Choroid plexus epithelial cell (primary cell): ENCODE results near the gene SPIN2B.
"Not testable (repeated sequence)": the region's sequence is repeated elsewhere in the genome, so short reads cannot be mapped to it uniquely, and the experiment has no call there.

Source experiments
- DNase-seq: peaks from one replicate; pipeline ENCODE4 v3.0.0-alpha.2; 2010; ENCODE audit warnings: low read depth
- H3K4me3 ChIP-seq: 2 replicates; pipeline ENCODE4 v1.5.1; 2011; ENCODE audit warnings: low read depth, mild to moderate bottlenecking, control low read depth, low read length, moderate library complexity
- TF ChIP-seq, protein P1 (sequence below): conservative IDR thresholded peaks from 2 replicates; pipeline ENCODE4 v1.5.1; 2011; ENCODE audit warnings: low read depth, mild to moderate bottlenecking, control low read depth, inconsistent platforms, low read length, moderate library complexity

Gene SPIN2B

DNA sequence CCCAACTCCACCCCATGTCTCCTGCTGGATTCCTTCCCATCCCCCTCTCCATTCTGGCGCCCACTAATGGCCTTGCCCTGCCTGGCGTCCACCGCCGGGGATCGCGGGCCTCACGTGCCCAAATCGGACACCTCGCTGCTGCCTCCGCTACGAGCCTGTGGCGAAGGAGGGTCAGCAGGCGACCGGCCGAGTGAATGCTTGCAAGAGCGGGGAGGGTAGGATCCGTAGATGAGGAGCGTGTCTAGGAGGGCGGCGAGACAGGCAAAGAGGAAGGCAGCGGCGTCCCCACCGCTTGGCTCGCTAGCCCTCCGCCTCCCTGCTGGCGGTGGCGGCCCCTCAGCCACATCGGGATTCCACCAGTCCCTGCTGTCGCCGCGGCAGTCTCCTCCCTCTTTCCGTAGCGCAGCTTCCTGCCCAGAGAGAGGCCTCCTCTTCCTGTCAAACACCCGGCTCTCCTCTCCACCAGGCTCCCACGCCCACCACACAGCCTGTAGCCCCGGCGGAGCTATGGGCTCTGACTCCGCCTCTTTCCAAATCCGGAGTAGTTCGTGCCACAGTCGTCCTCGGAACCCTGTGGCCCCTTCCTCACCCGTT, at the start of gene SPIN2B:
Gene SPIN2B (minus strand): TSS at position 387 of the 594 bp plus-strand sequence.
- peak; percentile 71 for DNase-seq
- peak within 1 kb of the TSS; percentile 78 for H3K4me3 ChIP-seq
- TF ChIP-seq, protein P1, sequence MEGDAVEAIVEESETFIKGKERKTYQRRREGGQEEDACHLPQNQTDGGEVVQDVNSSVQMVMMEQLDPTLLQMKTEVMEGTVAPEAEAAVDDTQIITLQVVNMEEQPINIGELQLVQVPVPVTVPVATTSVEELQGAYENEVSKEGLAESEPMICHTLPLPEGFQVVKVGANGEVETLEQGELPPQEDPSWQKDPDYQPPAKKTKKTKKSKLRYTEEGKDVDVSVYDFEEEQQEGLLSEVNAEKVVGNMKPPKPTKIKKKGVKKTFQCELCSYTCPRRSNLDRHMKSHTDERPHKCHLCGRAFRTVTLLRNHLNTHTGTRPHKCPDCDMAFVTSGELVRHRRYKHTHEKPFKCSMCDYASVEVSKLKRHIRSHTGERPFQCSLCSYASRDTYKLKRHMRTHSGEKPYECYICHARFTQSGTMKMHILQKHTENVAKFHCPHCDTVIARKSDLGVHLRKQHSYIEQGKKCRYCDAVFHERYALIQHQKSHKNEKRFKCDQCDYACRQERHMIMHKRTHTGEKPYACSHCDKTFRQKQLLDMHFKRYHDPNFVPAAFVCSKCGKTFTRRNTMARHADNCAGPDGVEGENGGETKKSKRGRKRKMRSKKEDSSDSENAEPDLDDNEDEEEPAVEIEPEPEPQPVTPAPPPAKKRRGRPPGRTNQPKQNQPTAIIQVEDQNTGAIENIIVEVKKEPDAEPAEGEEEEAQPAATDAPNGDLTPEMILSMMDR = no peak

DNA sequence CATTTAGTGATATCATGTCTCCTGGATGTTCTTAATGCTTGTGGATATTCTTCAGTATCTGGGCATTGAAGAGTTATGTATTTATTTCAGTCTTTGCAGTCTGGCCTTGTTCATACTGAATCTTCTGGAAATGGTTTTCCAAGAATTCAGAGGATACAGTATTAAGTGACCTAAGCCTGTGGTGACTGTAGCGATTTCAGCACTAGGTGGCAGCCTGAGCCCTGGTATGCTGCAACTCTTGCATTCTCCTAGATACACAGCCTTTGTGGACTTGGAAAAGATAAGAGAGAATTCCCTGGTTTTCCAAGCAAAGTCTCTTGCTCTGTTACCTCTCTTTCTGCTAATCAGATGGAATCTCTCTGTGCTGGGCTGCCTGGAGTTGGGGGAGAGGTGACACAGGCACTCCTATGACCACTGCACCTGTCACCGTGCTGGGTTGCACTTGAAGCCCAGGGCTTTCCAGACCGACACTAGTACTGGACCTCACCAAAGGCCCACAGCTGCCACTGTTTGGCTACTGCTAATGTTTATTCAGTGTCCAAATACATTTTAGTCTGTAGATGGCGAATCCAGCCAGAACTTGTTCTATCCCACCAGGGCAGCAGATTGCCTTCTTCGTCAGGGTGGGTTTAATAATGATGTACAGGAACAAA, 35.2 kb upstream of the SPIN2B start:
- no peak overlapping the region for H3K4me3 ChIP-seq
- TF ChIP-seq, protein P1 = peak; percentile 54
- DNase-seq = peak; percentile 39

DNA sequence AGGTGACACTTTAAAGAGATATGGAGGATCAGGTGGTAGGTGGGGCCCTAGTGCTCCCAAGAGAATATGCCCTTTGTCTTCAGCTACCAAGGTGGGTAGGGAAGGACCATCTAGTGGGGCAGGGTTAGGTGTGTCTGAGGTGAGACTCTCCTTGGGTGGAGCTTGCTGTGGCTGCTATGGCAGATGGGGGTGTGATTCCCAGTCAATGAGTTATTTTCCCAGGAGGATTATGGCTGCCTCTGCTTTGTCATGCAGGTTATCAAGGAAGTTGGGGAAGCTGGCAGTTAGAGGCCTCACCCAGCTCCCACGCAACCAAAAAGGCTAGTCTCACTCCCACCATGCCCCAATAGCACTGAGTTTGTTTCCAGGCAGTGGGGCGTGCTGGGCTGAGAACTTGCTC, 33.8 kb upstream of the SPIN2B start:
- DNase-seq = no peak
- TF ChIP-seq, protein P1 = no peak
- no peak overlapping the region for H3K4me3 ChIP-seq

DNA sequence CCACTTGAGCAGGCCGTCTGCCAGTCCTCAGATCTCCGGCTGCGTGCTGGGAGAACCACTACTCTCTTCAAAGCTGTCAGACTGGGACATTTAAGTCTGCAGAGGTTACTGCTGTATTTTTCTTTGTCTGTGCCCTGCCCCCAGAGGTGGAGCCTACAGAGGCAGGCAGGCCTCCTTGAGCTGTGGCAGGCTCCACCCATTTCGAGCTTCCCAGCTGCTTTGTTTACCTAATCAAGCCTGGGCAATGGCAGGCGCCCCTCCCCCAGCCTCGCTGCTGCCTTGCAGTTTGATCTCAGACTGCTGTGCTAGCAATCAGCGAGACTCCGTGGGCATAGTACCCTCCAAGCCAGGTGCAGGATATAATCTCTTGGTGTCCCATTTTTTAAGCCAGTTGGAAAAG, 30.9 kb upstream of the SPIN2B start:
- DNase-seq, H3K4me3 ChIP-seq: not testable (repeated sequence)

DNA sequence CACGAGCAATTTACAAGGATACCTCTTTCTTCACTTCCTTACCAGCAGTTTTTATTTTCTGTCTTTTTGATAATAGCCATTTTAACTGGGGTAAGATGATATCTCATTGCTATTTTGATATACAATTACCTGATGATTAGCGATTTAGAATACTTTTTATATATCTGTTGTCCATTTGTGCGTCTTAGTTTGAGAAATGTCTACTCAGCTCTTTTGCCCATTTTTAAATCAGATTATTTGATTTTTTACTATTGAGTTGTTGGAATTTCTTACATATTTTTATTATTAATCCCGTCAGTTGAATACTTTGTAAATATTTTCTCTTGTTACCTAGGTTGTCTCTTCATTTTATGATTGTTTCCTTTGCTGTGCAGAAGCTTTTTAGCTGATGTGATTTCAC, 17.3 kb upstream of the SPIN2B start:
- DNase-seq = no peak
- no peak overlapping the region for H3K4me3 ChIP-seq
- TF ChIP-seq, protein P1 = no peak

DNA sequence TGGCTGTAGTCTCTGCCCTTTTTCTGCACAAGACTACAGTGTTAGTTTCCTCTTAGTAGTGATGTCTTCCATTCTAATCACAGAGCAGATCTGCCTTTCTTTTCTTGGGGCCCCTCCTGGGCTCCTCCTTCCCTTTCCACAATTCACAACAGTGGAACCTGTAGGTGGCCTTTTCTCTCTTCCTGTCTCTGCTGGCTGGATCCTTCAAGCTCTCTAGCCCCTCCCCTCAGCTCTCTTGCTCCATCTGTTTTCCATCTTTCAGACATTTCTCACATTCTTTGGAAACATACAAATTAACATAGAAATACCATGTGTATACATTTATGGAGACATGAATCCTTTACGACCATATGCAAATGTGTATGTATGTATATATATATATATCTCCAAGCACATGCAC, 16.2 kb upstream of the SPIN2B start:
- peak overlapping the region; percentile 57 for H3K4me3 ChIP-seq
- TF ChIP-seq, protein P1 = no peak
- DNase-seq = peak; percentile 60

DNA sequence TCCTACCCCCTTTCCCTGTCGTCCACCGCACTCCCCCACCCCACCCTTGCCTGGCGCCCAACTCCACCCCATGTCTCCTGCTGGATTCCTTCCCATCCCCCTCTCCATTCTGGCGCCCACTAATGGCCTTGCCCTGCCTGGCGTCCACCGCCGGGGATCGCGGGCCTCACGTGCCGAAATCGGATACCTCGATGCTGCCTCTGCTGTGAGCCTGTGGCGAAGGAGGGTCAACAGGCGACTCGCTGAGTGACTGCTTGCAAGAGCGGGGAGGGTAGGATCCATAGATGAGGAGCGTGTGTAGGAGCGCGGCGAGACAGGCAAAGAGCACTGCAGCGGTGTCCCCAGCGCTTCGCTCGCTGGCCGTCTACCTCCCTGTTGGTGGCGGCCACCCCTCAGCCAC, 15.7 kb upstream of the SPIN2B start, which contains the start of gene SPIN2A:
Gene SPIN2A (minus strand): TSS at position 325 of the 400 bp plus-strand sequence. CDS start 800 bp downstream, outside the sequence.
- H3K4me3 ChIP-seq = peak within 1 kb of the TSS; percentile 57
- peak; percentile 41 for DNase-seq

DNA sequence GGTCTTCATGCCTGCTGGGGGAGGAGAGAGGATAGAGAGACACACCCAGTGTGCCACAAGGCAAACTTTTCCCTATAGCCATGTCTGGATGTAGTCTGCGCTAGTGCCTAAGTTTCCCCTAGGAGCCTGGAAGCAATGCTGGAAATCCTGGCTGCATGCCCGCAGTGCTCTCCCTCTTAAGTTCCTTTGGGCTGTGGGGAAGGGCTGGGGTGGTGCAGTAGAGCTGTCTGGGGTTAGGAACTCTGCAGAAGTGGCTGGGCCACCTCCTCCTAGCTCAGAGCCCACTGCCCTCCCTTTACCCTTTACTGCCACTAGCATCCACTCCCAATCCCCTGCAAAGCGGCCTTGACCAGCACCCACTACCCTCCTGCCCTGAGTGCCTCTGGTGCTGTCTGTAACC, 15.2 kb upstream of the SPIN2B start:
- DNase-seq = not testable (repeated sequence)
- H3K4me3 ChIP-seq = peak overlapping the region; percentile 57
